ENCODE data around the gene SH3BP4.

GRCh38 chr2:234951664-234952269, at the start of gene SH3BP4:
- TF ChIP-seq SIN3A (IDR thresholded peaks at IDR 0.05; ENCODE audit: borderline replicate concordance, insufficient read depth, low read length) (no peak), POLR2AphosphoS5 (IDR thresholded peaks at IDR 0.05; ENCODE audit: low read depth, low read length) (no peak), TAF1 (IDR thresholded peaks at IDR 0.05; ENCODE audit: borderline replicate concordance, insufficient read depth, low read length) (no peak), REST (IDR thresholded peaks at IDR 0.05; ENCODE audit: insufficient read depth in 1 of 2, low read depth in 2 of 2, low read length in 2 of 2) (no peak), FOXP2 (optimal IDR thresholded peaks at IDR 0.05; ENCODE audit: borderline replicate concordance, extremely low read depth, extremely low read length, insufficient read depth) (no peak)
